HEK293 (cell line): Measurements from ENCODE around the gene EZH1.

Source experiments
- KLF10 ChIP-seq: fragments of 450-650 bp; IDR thresholded peaks from 2 replicates; pipeline ENCODE4 v1.5.1; 2018; ENCODE audit warnings: missing biosample characterization, mild to moderate bottlenecking, missing genetic modification characterization
- KLF8 ChIP-seq: fragments of 450-650 bp; formaldehyde crosslinking; IDR thresholded peaks from 2 replicates; pipeline ENCODE4 v1.5.1; 2016; ENCODE audit warnings: missing biosample characterization, missing genetic modification characterization
- KLF9 ChIP-seq: fragments of 450-650 bp; formaldehyde crosslinking; IDR thresholded peaks from 2 replicates; pipeline ENCODE4 v1.5.1; 2016; ENCODE audit warnings: missing biosample characterization, missing genetic modification characterization, low read depth
- MZF1 ChIP-seq: fragments of 450-650 bp; formaldehyde crosslinking; IDR thresholded peaks from 2 replicates; pipeline ENCODE4 v1.5.1; 2017; ENCODE audit warnings: missing biosample characterization, missing genetic modification characterization, borderline replicate concordance
- YY1 ChIP-seq: fragments of 450-650 bp; formaldehyde crosslinking; IDR thresholded peaks from 2 replicates; pipeline ENCODE4 v1.5.1; 2018; ENCODE audit warnings: missing biosample characterization, missing genetic modification characterization
- ZEB2 ChIP-seq: fragments of 450-650 bp; formaldehyde crosslinking; IDR thresholded peaks from 2 replicates; pipeline ENCODE4 v1.5.1; 2016; ENCODE audit warnings: missing biosample characterization, missing genetic modification characterization
- ZNF10 ChIP-seq: fragments of 450-650 bp; formaldehyde crosslinking; IDR thresholded peaks from 2 replicates; pipeline ENCODE4 v1.5.1; 2017; ENCODE audit warnings: missing biosample characterization, missing genetic modification characterization
- ZNF121 ChIP-seq: fragments of 450-650 bp; formaldehyde crosslinking; IDR thresholded peaks from 2 replicates; pipeline ENCODE4 v1.5.1; 2016; ENCODE audit warnings: missing biosample characterization, missing genetic modification characterization
- ZNF155 ChIP-seq: fragments of 450-650 bp; formaldehyde crosslinking; IDR thresholded peaks from 2 replicates; pipeline ENCODE4 v1.5.1; 2016; ENCODE audit warnings: missing biosample characterization, missing genetic modification characterization
- ZNF16 ChIP-seq: fragments of 450-650 bp; formaldehyde crosslinking; IDR thresholded peaks from 2 replicates; pipeline ENCODE4 v1.5.1; 2016; ENCODE audit warnings: low read depth, missing biosample characterization, missing genetic modification characterization
- ZNF214 ChIP-seq: fragments of 450-650 bp; formaldehyde crosslinking; IDR thresholded peaks from 2 replicates; pipeline ENCODE4 v1.5.1; 2017; ENCODE audit warnings: missing biosample characterization, mild to moderate bottlenecking, missing genetic modification characterization, borderline replicate concordance
- ZNF239 ChIP-seq: fragments of 450-650 bp; formaldehyde crosslinking; IDR thresholded peaks from 2 replicates; pipeline ENCODE4 v1.5.1; 2016; ENCODE audit warnings: missing biosample characterization, missing genetic modification characterization
- ZNF292 ChIP-seq: fragments of 450-650 bp; formaldehyde crosslinking; IDR thresholded peaks from 2 replicates; pipeline ENCODE4 v1.5.1; 2016; ENCODE audit warnings: low read depth, missing biosample characterization, missing genetic modification characterization, borderline replicate concordance
- ZNF324 ChIP-seq: fragments of 450-650 bp; formaldehyde crosslinking; IDR thresholded peaks from 2 replicates; pipeline ENCODE4 v1.5.1; 2016; ENCODE audit warnings: missing biosample characterization, missing genetic modification characterization
- ZNF354C ChIP-seq: fragments of 450-650 bp; formaldehyde crosslinking; IDR thresholded peaks from 2 replicates; pipeline ENCODE4 v1.5.1; 2016; ENCODE audit warnings: missing biosample characterization, missing genetic modification characterization, low read depth, borderline replicate concordance
- ZNF366 ChIP-seq: fragments of 450-650 bp; formaldehyde crosslinking; conservative IDR thresholded peaks from 2 replicates; pipeline ENCODE4 v1.5.1; 2016; ENCODE audit warnings: missing biosample characterization, missing genetic modification characterization
- ZNF394 ChIP-seq: fragments of 450-650 bp; formaldehyde crosslinking; IDR thresholded peaks from 2 replicates; pipeline ENCODE4 v1.5.1; 2016; ENCODE audit warnings: missing biosample characterization, missing genetic modification characterization, mild to moderate bottlenecking, moderate library complexity, borderline replicate concordance
- ZNF501 ChIP-seq: fragments of 450-650 bp; formaldehyde crosslinking; IDR thresholded peaks from 2 replicates; pipeline ENCODE4 v1.5.1; 2016; ENCODE audit warnings: missing biosample characterization, missing genetic modification characterization
- ZNF555 ChIP-seq: fragments of 450-650 bp; formaldehyde crosslinking; conservative IDR thresholded peaks from 2 replicates; pipeline ENCODE4 v1.5.1; 2017; ENCODE audit warnings: missing biosample characterization, mild to moderate bottlenecking, missing genetic modification characterization, inconsistent platforms
- ZNF600 ChIP-seq: fragments of 450-650 bp; formaldehyde crosslinking; IDR thresholded peaks from 2 replicates; pipeline ENCODE4 v1.5.1; 2016; ENCODE audit warnings: missing biosample characterization, missing genetic modification characterization
- ZNF623 ChIP-seq: fragments of 450-650 bp; formaldehyde crosslinking; IDR thresholded peaks from 2 replicates; pipeline ENCODE4 v1.5.1; 2016; ENCODE audit warnings: missing biosample characterization, missing genetic modification characterization
- ZNF658 ChIP-seq: fragments of 450-650 bp; formaldehyde crosslinking; IDR thresholded peaks from 2 replicates; pipeline ENCODE4; 2016; ENCODE audit warnings: missing biosample characterization, missing genetic modification characterization
- ZNF660 ChIP-seq: fragments of 450-650 bp; IDR thresholded peaks from 2 replicates; pipeline ENCODE4 v1.5.1; 2018; ENCODE audit warnings: missing biosample characterization, mild to moderate bottlenecking, missing genetic modification characterization
- ZNF664 ChIP-seq: fragments of 450-650 bp; formaldehyde crosslinking; IDR thresholded peaks from 2 replicates; pipeline ENCODE4 v1.5.1; 2016; ENCODE audit warnings: missing biosample characterization, missing genetic modification characterization
- ZNF791 ChIP-seq: fragments of 450-650 bp; formaldehyde crosslinking; IDR thresholded peaks from 2 replicates; pipeline ENCODE4 v1.5.1; 2016; ENCODE audit warnings: missing biosample characterization, missing genetic modification characterization
- ZNF843 ChIP-seq: fragments of 450-650 bp; formaldehyde crosslinking; IDR thresholded peaks from 2 replicates; pipeline ENCODE4 v1.5.1; 2016; ENCODE audit warnings: missing biosample characterization, missing genetic modification characterization
- ZXDB ChIP-seq: fragments of 450-650 bp; formaldehyde crosslinking; IDR thresholded peaks from 2 replicates; pipeline ENCODE4 v1.5.1; 2016; ENCODE audit warnings: missing biosample characterization, missing genetic modification characterization
- TF ChIP-seq, protein P1 (sequence below): fragments of 450-650 bp; IDR thresholded peaks from 2 replicates; pipeline ENCODE4 v1.5.1; 2018; ENCODE audit warnings: missing biosample characterization, mild to moderate bottlenecking, missing genetic modification characterization
- TF ChIP-seq, protein P2 (sequence below): fragments of 450-650 bp; formaldehyde crosslinking; IDR thresholded peaks from 2 replicates; pipeline ENCODE4 v1.5.1; 2016; ENCODE audit warnings: missing biosample characterization, missing genetic modification characterization, borderline replicate concordance
- TF ChIP-seq, protein P3 (sequence below): fragments of 450-650 bp; formaldehyde crosslinking; IDR thresholded peaks from 2 replicates; pipeline ENCODE4 v1.5.1; 2016; ENCODE audit warnings: missing biosample characterization, missing genetic modification characterization
- TF ChIP-seq, protein P4 (sequence below): fragments of 450-650 bp; formaldehyde crosslinking; IDR thresholded peaks from 2 replicates; pipeline ENCODE4 v1.5.1; 2016; ENCODE audit warnings: missing biosample characterization, missing genetic modification characterization
- TF ChIP-seq, protein P5 (sequence below): fragments of 450-650 bp; formaldehyde crosslinking; IDR thresholded peaks from 2 replicates; pipeline ENCODE4 v1.5.1; 2016; ENCODE audit warnings: missing biosample characterization, missing genetic modification characterization
- TF ChIP-seq, protein P6 (sequence below): fragments of 450-650 bp; formaldehyde crosslinking; IDR thresholded peaks from 2 replicates; pipeline ENCODE4 v1.5.1; 2016; ENCODE audit warnings: missing biosample characterization, missing genetic modification characterization

Gene EZH1

DNA sequence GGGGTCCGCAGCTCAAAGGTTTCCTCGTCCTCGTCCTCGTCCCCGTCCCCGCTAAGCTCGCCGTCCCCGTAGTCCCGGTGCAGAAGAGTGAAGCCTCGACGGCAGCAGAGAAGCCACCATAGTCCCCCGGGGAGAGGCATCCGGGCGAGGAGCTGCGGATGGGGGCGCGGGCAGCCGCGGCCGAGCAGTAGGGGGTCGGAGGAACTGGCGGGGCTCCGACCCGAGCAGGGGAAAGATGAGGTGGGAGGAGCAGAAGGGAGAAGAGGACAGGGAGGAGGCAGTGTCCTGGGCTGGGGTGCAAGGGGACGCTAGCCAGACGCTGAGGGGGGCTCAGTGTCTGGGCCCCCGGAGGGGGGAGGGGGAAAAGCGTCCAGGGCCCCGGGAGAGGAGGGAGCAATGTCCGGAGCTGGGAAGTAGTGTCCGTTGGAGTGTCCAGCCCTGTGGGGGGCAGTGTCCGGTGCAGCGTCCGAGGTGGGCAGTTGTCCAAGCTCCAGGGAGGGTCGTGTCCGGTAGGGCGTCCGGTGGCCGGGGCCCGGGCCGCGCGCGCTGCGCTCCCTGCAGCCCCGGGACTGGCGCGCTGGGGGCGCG, 68.3 kb downstream of the EZH1 start, which contains the start of gene PLEKHH3 (continued):
- no peak for TF ChIP-seq ZNF121 (tag by site-specific recombination)
- TF ChIP-seq ZXDB (tag by site-specific recombination): peak; percentile 36
- TF ChIP-seq, protein P1, sequence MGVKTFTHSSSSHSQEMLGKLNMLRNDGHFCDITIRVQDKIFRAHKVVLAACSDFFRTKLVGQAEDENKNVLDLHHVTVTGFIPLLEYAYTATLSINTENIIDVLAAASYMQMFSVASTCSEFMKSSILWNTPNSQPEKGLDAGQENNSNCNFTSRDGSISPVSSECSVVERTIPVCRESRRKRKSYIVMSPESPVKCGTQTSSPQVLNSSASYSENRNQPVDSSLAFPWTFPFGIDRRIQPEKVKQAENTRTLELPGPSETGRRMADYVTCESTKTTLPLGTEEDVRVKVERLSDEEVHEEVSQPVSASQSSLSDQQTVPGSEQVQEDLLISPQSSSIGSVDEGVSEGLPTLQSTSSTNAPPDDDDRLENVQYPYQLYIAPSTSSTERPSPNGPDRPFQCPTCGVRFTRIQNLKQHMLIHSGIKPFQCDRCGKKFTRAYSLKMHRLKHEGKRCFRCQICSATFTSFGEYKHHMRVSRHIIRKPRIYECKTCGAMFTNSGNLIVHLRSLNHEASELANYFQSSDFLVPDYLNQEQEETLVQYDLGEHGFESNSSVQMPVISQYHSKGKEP (tag by site-specific recombination): no peak
- no peak for TF ChIP-seq ZNF366 (tag by site-specific recombination)
- no peak; the same call in 1 of the 2 replicates for TF ChIP-seq KLF8
- TF ChIP-seq KLF9 (tag by site-specific recombination): peak; percentile 81
- TF ChIP-seq, protein P2, sequence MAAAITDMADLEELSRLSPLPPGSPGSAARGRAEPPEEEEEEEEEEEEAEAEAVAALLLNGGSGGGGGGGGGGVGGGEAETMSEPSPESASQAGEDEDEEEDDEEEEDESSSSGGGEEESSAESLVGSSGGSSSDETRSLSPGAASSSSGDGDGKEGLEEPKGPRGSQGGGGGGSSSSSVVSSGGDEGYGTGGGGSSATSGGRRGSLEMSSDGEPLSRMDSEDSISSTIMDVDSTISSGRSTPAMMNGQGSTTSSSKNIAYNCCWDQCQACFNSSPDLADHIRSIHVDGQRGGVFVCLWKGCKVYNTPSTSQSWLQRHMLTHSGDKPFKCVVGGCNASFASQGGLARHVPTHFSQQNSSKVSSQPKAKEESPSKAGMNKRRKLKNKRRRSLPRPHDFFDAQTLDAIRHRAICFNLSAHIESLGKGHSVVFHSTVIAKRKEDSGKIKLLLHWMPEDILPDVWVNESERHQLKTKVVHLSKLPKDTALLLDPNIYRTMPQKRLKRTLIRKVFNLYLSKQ (tag by site-specific recombination): 0 out of 2 replicates have a peak, but pooled peaks have one; percentile 33
- TF ChIP-seq, protein P3, sequence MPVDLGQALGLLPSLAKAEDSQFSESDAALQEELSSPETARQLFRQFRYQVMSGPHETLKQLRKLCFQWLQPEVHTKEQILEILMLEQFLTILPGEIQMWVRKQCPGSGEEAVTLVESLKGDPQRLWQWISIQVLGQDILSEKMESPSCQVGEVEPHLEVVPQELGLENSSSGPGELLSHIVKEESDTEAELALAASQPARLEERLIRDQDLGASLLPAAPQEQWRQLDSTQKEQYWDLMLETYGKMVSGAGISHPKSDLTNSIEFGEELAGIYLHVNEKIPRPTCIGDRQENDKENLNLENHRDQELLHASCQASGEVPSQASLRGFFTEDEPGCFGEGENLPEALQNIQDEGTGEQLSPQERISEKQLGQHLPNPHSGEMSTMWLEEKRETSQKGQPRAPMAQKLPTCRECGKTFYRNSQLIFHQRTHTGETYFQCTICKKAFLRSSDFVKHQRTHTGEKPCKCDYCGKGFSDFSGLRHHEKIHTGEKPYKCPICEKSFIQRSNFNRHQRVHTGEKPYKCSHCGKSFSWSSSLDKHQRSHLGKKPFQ (tag by site-specific recombination): peak; percentile 41; the same call in 1 of the 2 replicates
- peak; percentile 67; the same call in 1 of the 2 replicates for TF ChIP-seq ZNF394 (tag by site-specific recombination)
- TF ChIP-seq ZNF791 (tag by site-specific recombination): no peak
- no peak for TF ChIP-seq KLF10 (tag by site-specific recombination)
- TF ChIP-seq, protein P4, sequence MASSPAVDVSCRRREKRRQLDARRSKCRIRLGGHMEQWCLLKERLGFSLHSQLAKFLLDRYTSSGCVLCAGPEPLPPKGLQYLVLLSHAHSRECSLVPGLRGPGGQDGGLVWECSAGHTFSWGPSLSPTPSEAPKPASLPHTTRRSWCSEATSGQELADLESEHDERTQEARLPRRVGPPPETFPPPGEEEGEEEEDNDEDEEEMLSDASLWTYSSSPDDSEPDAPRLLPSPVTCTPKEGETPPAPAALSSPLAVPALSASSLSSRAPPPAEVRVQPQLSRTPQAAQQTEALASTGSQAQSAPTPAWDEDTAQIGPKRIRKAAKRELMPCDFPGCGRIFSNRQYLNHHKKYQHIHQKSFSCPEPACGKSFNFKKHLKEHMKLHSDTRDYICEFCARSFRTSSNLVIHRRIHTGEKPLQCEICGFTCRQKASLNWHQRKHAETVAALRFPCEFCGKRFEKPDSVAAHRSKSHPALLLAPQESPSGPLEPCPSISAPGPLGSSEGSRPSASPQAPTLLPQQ: peak; percentile 73
- no peak for TF ChIP-seq ZNF664 (tag by site-specific recombination)
- TF ChIP-seq ZNF354C (tag by site-specific recombination): no peak
- no peak for TF ChIP-seq ZNF16
- peak; percentile 71 for TF ChIP-seq ZNF324 (tag by site-specific recombination)
- peak; percentile 85; the same call in 1 of the 2 replicates for TF ChIP-seq ZEB2 (tag by site-specific recombination)
- TF ChIP-seq ZNF155 (tag by site-specific recombination): no peak
- no peak for TF ChIP-seq ZNF10 (tag by site-specific recombination)
- TF ChIP-seq, protein P5, sequence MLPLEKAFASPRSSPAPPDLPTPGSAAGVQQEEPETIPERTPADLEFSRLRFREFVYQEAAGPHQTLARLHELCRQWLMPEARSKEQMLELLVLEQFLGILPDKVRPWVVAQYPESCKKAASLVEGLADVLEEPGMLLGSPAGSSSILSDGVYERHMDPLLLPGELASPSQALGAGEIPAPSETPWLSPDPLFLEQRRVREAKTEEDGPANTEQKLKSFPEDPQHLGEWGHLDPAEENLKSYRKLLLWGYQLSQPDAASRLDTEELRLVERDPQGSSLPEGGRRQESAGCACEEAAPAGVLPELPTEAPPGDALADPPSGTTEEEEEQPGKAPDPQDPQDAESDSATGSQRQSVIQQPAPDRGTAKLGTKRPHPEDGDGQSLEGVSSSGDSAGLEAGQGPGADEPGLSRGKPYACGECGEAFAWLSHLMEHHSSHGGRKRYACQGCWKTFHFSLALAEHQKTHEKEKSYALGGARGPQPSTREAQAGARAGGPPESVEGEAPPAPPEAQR (tag by site-specific recombination): no peak
- no peak for TF ChIP-seq ZNF660
- no peak for TF ChIP-seq ZNF658 (tag by site-specific recombination)
- TF ChIP-seq MZF1 (tag by site-specific recombination): peak; percentile 13; the same call in 1 of the 2 replicates
- no peak; the same call in 1 of the 2 replicates for TF ChIP-seq ZNF600 (tag by site-specific recombination)
- TF ChIP-seq, protein P6, sequence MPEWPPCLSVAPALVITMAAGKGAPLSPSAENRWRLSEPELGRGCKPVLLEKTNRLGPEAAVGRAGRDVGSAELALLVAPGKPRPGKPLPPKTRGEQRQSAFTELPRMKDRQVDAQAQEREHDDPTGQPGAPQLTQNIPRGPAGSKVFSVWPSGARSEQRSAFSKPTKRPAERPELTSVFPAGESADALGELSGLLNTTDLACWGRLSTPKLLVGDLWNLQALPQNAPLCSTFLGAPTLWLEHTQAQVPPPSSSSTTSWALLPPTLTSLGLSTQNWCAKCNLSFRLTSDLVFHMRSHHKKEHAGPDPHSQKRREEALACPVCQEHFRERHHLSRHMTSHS: no peak
- no peak for TF ChIP-seq ZNF555
- peak; percentile 49; the same call in 1 of the 2 replicates for TF ChIP-seq ZNF843 (tag by site-specific recombination)
- TF ChIP-seq YY1 (tag by site-specific recombination): peak; percentile 18; the same call in 1 of the 2 replicates
- TF ChIP-seq ZNF292 (tag by site-specific recombination): no peak
- TF ChIP-seq ZNF214 (tag by site-specific recombination): no peak
- peak; percentile 82 for TF ChIP-seq ZNF501
- TF ChIP-seq ZNF239 (tag by site-specific recombination): 0 out of 2 replicates have a peak, but pooled peaks have one; percentile 43
- no peak for TF ChIP-seq ZNF623 (tag by site-specific recombination)
